Fibroblast of villous mesenchyme (primary cell): Measurements from ENCODE around the gene TANGO2. TPM values are rescaled to one million over a fixed set of nuclear protein-coding genes. Genes with fewer than 3 reads are reported as not detected.

Experiments
- DNase-seq: peaks from one replicate; pipeline ENCODE4 v3.0.0-alpha.2; 2010; ENCODE audit warnings: low read depth
- H3K4me3 ChIP-seq: 2 replicates; pipeline ENCODE4 v1.5.1; 2011; ENCODE audit warnings: low read depth, mild to moderate bottlenecking, low read length
- total RNA-seq: library from RNA; depleted of rRNA; stranded (reverse); fragments of >200 nt; gene quantifications from 2 replicates; pipeline ENCODE4 v1.2.3, GENCODE V29; 2012
- TF ChIP-seq, protein P1 (sequence below): IDR thresholded peaks from 2 replicates; pipeline ENCODE4 v1.5.1; 2012; ENCODE audit warnings: low read depth, mild to moderate bottlenecking, low read length; ENCODE audit not compliant: insufficient read depth

Gene TANGO2
- total RNA-seq, 1 donor, result 30.2 TPM

DNA sequence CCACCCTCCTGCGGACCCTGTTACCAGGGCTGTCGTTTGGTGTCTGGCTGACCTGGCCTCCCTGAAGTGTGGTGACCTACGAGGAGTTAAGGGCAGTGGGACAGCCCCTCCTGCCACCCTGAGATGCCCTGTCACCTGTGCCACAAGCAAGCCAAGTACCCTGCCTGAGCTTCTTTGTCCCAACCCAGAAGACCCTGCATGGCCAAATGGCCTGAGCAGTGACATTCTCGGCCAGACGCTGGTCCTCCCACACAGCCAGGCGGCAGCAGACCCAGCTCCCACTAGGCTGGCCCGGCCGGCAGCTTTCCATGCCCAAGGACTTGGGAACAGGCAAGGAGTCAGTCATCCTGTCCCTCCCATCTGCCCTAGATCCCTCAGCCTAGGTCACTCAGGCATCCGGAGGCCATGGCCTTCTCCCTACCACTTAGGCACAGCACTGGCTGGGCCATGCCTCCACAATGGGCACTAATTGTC, 11.9 kb upstream of the TANGO2 start:
- DNase-seq, result no peak
- H3K4me3 ChIP-seq, result no peak overlapping the region
- TF ChIP-seq, protein P1, sequence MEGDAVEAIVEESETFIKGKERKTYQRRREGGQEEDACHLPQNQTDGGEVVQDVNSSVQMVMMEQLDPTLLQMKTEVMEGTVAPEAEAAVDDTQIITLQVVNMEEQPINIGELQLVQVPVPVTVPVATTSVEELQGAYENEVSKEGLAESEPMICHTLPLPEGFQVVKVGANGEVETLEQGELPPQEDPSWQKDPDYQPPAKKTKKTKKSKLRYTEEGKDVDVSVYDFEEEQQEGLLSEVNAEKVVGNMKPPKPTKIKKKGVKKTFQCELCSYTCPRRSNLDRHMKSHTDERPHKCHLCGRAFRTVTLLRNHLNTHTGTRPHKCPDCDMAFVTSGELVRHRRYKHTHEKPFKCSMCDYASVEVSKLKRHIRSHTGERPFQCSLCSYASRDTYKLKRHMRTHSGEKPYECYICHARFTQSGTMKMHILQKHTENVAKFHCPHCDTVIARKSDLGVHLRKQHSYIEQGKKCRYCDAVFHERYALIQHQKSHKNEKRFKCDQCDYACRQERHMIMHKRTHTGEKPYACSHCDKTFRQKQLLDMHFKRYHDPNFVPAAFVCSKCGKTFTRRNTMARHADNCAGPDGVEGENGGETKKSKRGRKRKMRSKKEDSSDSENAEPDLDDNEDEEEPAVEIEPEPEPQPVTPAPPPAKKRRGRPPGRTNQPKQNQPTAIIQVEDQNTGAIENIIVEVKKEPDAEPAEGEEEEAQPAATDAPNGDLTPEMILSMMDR, result no peak

DNA sequence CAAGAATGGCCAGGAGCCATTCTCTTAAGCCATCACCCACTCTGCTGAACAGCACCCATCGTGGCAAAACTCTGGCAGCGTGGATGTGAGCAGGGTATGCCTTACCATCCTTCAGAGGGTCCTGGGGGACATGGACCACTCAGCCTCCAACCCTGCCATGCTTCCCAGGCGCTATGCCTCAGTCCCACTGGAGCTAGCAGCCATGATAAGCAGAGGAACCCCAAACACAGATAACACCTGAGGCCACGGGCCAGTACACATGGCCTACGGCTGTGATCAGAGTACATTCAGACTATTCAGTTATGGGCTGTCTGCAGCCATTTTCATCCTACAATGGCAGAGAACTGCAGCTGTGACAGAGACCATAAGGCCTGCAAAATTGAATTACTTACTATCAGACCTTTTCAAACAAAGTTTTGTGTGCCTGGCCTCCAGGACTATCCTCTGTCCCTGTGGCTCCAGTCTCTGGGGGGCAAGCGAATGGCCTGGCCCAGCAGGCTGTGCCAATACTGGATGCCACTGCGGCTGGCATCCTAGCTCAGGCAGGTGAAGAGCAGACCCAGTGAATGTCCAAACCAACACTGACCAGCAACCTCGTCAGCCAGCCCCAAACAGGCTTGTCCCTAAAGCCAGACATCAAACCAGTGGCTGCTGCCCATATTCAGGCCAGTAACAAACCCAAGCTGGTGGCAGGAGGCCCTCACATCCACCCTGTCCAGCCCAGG, 11.2 kb upstream of the TANGO2 start:
- no peak overlapping the region for H3K4me3 ChIP-seq
- TF ChIP-seq, protein P1, result no peak
- no peak for DNase-seq

DNA sequence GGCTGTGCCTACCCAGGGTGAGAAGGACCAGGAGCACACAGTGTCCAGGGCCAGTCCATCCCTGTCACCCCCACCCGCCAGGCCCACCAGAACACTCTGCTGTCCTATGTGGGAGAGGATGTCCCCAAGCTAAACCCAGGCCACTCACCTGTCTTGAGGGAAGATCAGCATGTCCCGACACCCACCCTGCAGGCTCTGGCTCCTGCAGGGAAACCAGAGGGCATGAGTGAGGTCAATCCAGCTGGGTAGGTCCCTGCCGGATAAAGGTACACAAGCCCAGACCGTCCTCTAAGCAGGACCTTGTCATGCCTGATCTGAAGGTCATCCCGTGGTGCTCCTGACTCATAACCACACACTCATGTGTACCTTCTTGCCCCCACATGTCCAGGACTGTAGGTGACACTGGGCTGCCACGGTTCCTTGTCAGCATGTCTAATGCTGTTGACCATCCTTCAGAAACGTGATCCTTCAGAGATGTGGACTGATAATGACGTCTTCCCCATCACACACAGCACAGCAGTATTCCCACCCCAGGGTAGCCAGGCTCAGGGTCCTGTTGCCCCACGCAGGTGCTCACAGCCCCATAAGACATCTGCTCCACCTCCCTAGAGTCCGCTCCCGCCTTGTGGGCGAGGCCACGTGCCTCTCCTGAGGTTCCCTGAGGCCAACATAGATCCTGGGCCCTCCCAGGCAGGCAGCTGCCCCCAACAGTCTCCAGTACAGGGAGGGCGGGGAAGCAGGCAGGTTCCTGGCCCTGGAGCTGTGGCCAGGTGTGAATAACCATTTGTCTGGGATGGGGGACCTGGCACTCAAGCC, 10.4 kb upstream of the TANGO2 start:
- TF ChIP-seq, protein P1, result no peak
- no peak overlapping the region for H3K4me3 ChIP-seq
- DNase-seq, result no peak

DNA sequence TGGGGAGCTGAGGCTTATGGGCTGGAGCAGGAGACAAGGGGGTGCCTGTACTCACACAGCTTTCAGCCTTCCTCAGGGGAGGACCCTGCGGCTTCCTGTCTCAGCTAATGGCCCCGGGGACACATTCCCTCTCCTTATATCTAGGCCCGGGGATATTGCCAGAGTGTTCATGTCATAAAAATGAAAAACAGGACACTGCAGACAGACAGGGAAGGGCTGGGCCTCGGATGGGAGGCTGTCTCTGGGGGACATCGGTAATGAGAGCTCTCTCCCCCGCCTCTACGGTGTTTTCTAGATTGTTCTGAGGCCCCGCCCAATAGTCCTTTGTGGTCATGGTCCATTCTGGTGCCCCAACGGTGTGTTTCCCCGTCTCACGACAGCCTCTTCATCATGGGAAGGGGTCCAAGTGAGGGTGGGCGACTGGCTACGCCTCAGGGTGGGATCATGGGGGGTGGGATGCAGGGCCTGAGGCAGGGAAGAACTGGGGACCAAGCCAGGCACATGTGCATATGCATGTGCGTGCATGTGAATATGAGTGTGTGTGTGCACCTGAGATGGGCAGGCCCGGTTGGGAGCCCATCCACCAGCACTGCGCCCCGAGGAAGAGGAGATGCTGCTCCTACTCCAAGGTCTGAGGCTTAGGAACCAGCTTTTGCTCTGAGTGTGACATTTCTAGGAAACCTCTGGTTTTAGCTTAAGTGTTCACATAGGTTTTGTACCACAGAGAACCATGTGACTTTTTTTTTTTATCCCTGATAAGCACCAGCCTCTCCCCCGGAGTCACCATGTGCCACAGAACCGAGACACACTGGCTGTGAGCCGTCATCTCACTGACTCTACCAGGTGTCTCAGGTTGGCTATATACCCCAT, 9.6 kb upstream of the TANGO2 start:
- DNase-seq, result no peak
- TF ChIP-seq, protein P1, result no peak

DNA sequence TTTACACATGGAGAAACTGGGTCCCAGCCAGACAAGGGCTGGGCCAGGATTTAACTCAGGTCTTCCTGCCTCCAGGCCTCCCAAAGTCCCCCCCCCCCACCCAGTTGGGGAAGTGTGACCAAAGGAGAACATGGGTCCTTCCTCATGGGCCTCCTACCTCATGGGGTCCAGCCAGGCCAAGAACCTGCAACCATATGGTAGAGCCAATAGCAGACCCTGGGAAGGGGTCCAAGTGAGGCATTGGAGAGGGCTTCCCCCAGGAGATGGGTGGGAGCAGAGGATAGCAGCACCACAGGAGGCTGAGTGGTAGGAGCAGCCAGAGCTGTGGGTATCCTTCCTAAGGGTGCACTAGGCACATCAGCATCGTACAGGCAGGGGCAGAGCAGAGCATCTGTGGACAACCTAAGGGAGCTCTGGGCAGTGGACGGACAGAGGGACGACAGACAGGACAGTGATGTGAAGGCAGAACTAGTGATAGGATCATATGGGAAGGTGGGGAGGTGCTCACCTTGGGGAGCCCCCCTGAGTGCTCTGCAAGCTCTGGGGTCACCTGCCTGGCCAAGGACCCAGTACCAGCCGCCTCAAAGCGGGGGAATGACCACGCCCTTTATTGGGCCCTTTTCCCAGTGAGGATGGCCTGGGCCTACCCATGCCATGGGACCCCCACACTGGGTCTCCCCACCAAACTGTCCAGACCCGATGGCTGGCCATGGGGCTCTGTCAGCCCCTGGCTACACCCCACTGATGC, 8.7 kb upstream of the TANGO2 start:
- no peak for DNase-seq
- TF ChIP-seq, protein P1, result no peak

More for the DNA sequence above, 9.6 kb upstream of the TANGO2 start:
- no peak overlapping the region for H3K4me3 ChIP-seq

More for the DNA sequence above, 8.7 kb upstream of the TANGO2 start:
- no peak overlapping the region for H3K4me3 ChIP-seq
